ENCODE data around the gene ERC2. TPM values are rescaled to one million over a fixed set of nuclear protein-coding genes. Genes with fewer than 3 reads are reported as not detected.

The ERC2 gene
- total and polyA plus RNA-seq, 2 of the 13 experiments (the other 11 are each of a cell fraction or from before 2014, with no cell fraction given): 0.16 to 0.22 TPM

- TF ChIP-seq ZNF629 (CRISPR knock-in tag; conservative IDR thresholded peaks at IDR 0.05): no peak
Observed at GRCh38 chr3:56115199-56115598, 353.1 kb downstream of the ERC2 start (continued).

- ATAC-seq: no peak
- no peak for FAIRE-seq
Observed at GRCh38 chr3:56113908-56114307, 354.4 kb downstream of the ERC2 start.

GRCh38 chr3:56113231-56113630 is 355.0 kb downstream of the ERC2 start:
- 0% methylated on average over 1 of the region's 1 CpG for WGBS (ENCODE audit: low lambda C conversion rate)
- FAIRE-seq (no peak), ATAC-seq (no peak), DNase-seq (ENCODE audit: low spot score) (no peak)
- H3K9ac ChIP-seq (ENCODE audit: insufficient read depth, low read depth, low read length): no peak overlapping the region
- H3K9me3 ChIP-seq (ENCODE audit: low read length): peaks cover 16% of the 10 kb centered on the region; the same call in 1 of the 2 replicates
- in situ Hi-C loops (cut with HindIII; ENCODE audit: extremely low pct_ligation_motif_present, low pct_unique_long_range_greater_than_20kb): no loop called here
- H3K27me3 ChIP-seq (ENCODE audit: control insufficient read depth in 1 of 2, insufficient read depth in 2 of 2, low read length in 2 of 2): no peaks in the 10 kb centered on the region
- no peak overlapping the region for H2AFZ ChIP-seq (ENCODE audit: low read length)
- intact Hi-C loops (cut with micrococcal nuclease; ENCODE audit: unreplicated experiment): no loop called here
- no peak overlapping the region for H3K4me2 ChIP-seq (ENCODE audit: low read depth, low read length)
- no peaks in the 10 kb centered on the region for H3K4me1 ChIP-seq (ENCODE audit: insufficient read depth, low read length)
- no peak overlapping the region for H3K4me3 ChIP-seq (replicated peaks in 1 of 3; ENCODE audit: insufficient read depth in 1 of 3, low read depth in 2 of 3, low read length in 3 of 3)
- no peaks in the 10 kb centered on the region for H4K20me1 ChIP-seq (ENCODE audit: insufficient read depth, low read length)
- ChIA-PET CTCF (ENCODE audit: low intra/inter-chr PET ratio, low total read pairs) (no interaction called here), POLR2A (no interaction called here)
- H3K36me3 ChIP-seq (replicated peaks in 1 of 2; ENCODE audit: control insufficient read depth in 1 of 2, insufficient read depth in 2 of 2, low read length in 2 of 2): no peaks in the 10 kb centered on the region
- no peaks in the 10 kb centered on the region for H3K79me2 ChIP-seq (ENCODE audit: insufficient read depth, low read length)
- BruUV-seq (replicated peaks): no TSS peak
- H3K27ac ChIP-seq (ENCODE audit: extremely low read length, insufficient read depth, low read length): no peak overlapping the region
- TF ChIP-seq ZNF543 (CRISPR knock-in tag; IDR thresholded peaks at IDR 0.05): no peak
- TF ChIP-seq ZNF687 (CRISPR knock-in tag; IDR thresholded peaks at IDR 0.05): no peak
- TF ChIP-seq TBL1XR1 (IDR thresholded peaks at IDR 0.05; ENCODE audit: borderline replicate concordance, low read length, partially characterized antibody): no peak
- no peak for TF ChIP-seq FOXP1 (IDR thresholded peaks at IDR 0.05)
- no peak for TF ChIP-seq FOXP1 (CRISPR knock-in tag; IDR thresholded peaks at IDR 0.05)
- TF ChIP-seq ELF1 (CRISPR knock-in tag; IDR thresholded peaks at IDR 0.05): no peak
- TF ChIP-seq GTF2F1 (IDR thresholded peaks at IDR 0.05; ENCODE audit: low read length): no peak
- TF ChIP-seq ZNF256 (CRISPR knock-in tag; conservative IDR thresholded peaks at IDR 0.05): no peak
- TF ChIP-seq SAFB2 (CRISPR knock-in tag; IDR thresholded peaks at IDR 0.05; ENCODE audit: borderline replicate concordance, low read depth): no peak
- TF ChIP-seq HMGA1 (CRISPR knock-in tag; conservative IDR thresholded peaks at IDR 0.05): no peak
- TF ChIP-seq ETV6 (CRISPR knock-in tag; conservative IDR thresholded peaks at IDR 0.05): no peak
- no peak for TF ChIP-seq MIER3 (CRISPR knock-in tag; IDR thresholded peaks at IDR 0.05; ENCODE audit: borderline replicate concordance)

More at GRCh38 chr3:56113908-56114307, 354.4 kb downstream of the ERC2 start:
- Histone ChIP-seq H3K79me2 (ENCODE audit: insufficient read depth, low read length) (no peaks in the 10 kb centered on the region), H3K4me3 (replicated peaks in 1 of 3; ENCODE audit: insufficient read depth in 1 of 3, low read depth in 2 of 3, low read length in 3 of 3) (no peak overlapping the region), H3K4me1 (ENCODE audit: insufficient read depth, low read length) (no peaks in the 10 kb centered on the region), H3K36me3 (replicated peaks in 1 of 2; ENCODE audit: control insufficient read depth in 1 of 2, insufficient read depth in 2 of 2, low read length in 2 of 2) (no peaks in the 10 kb centered on the region), H3K27me3 (ENCODE audit: control insufficient read depth in 1 of 2, insufficient read depth in 2 of 2, low read length in 2 of 2) (no peaks in the 10 kb centered on the region), H3K27ac (ENCODE audit: extremely low read length, insufficient read depth, low read length) (no peak overlapping the region), H3K9ac (ENCODE audit: insufficient read depth, low read depth, low read length) (no peak overlapping the region), H2AFZ (ENCODE audit: low read length) (no peak overlapping the region), H4K20me1 (ENCODE audit: insufficient read depth, low read length) (no peaks in the 10 kb centered on the region), H3K4me2 (ENCODE audit: low read depth, low read length) (no peak overlapping the region), H3K9me3 (ENCODE audit: low read length) (peaks cover 16% of the 10 kb centered on the region; the same call in 1 of the 2 replicates)
- CTCF ChIA-PET (ENCODE audit: low intra/inter-chr PET ratio, low total read pairs): no interaction called here
- WGBS (ENCODE audit: low lambda C conversion rate): 0% methylated on average over 2 of the region's 2 CpGs
- POLR2A ChIA-PET: no interaction called here
- in situ Hi-C loops (cut with HindIII; ENCODE audit: extremely low pct_ligation_motif_present, low pct_unique_long_range_greater_than_20kb): no loop called here
- intact Hi-C loops (cut with micrococcal nuclease; ENCODE audit: unreplicated experiment): no loop called here
- TF ChIP-seq ZEB1 (IDR thresholded peaks at IDR 0.05; ENCODE audit: insufficient replicate concordance, low read depth): no peak
- DNase-seq (ENCODE audit: low spot score): no peak
- BruUV-seq (replicated peaks): no TSS peak
